Embryonic facial prominence (tissue), 1 donor: ENCODE measurements around the gene HGD.
"Not testable (repeated sequence)": the region's sequence is repeated elsewhere in the genome, so short reads cannot be mapped to it uniquely, and the experiment has no call there.

ENCODE experiments used
- DNase-seq: peaks from one replicate; pipeline ENCODE4 v3.0.0-alpha.2; 2016; ENCODE audit errors: extremely low spot score

HGD gene

GRCh38 chr3:120682095-120682681, at the start of gene HGD:
Gene HGD (minus strand): TSS chr3:120682239. CDS start chr3:120682111, 128 bp downstream.
- DNase-seq: no peak

GRCh38 chr3:120730576-120731542, 48.8 kb upstream of the HGD start:
- DNase-seq: no peak

- no peak for DNase-seq
Measured at GRCh38 chr3:120726791-120727190, 44.8 kb upstream of the HGD start.

- not testable (repeated sequence) for DNase-seq
Measured at GRCh38 chr3:120719167-120719834, 37.3 kb upstream of the HGD start.

- no peak for DNase-seq
Measured at GRCh38 chr3:120713262-120713661, 31.2 kb upstream of the HGD start.

- DNase-seq: no peak
Measured at GRCh38 chr3:120710369-120710768, 28.3 kb upstream of the HGD start.

GRCh38 chr3:120708408-120708807, 26.4 kb upstream of the HGD start:
- no peak for DNase-seq

- DNase-seq: no peak
Measured at GRCh38 chr3:120706950-120707349, 24.9 kb upstream of the HGD start.

- no peak for DNase-seq
Measured at GRCh38 chr3:120705884-120706582, 24.0 kb upstream of the HGD start.

GRCh38 chr3:120699333-120699732, 17.3 kb upstream of the HGD start:
- no peak for DNase-seq

- no peak for DNase-seq
Measured at GRCh38 chr3:120693439-120694171, 11.6 kb upstream of the HGD start.

GRCh38 chr3:120689395-120689794, 7.4 kb upstream of the HGD start:
- no peak for DNase-seq

- DNase-seq: no peak
Measured at GRCh38 chr3:120688121-120688520, 6.1 kb upstream of the HGD start.

GRCh38 chr3:120685411-120685810, 3.4 kb upstream of the HGD start:
- DNase-seq: no peak

- DNase-seq: no peak
Measured at GRCh38 chr3:120684896-120685295, 2.9 kb upstream of the HGD start.

- DNase-seq: no peak
Measured at GRCh38 chr3:120683671-120684301, 1.7 kb upstream of the HGD start.

- DNase-seq: no peak
Measured at GRCh38 chr3:120683213-120683612, 1.2 kb upstream of the HGD start.

- no peak for DNase-seq
Measured at GRCh38 chr3:120681506-120682038, 467 bp downstream of the HGD start.

GRCh38 chr3:120681018-120681417, 1.0 kb downstream of the HGD start:
- DNase-seq: no peak

- DNase-seq: no peak
Measured at GRCh38 chr3:120680193-120680894, 1.7 kb downstream of the HGD start.
